ENCODE results near the gene ASIC4.

The ASIC4 gene

DNA sequence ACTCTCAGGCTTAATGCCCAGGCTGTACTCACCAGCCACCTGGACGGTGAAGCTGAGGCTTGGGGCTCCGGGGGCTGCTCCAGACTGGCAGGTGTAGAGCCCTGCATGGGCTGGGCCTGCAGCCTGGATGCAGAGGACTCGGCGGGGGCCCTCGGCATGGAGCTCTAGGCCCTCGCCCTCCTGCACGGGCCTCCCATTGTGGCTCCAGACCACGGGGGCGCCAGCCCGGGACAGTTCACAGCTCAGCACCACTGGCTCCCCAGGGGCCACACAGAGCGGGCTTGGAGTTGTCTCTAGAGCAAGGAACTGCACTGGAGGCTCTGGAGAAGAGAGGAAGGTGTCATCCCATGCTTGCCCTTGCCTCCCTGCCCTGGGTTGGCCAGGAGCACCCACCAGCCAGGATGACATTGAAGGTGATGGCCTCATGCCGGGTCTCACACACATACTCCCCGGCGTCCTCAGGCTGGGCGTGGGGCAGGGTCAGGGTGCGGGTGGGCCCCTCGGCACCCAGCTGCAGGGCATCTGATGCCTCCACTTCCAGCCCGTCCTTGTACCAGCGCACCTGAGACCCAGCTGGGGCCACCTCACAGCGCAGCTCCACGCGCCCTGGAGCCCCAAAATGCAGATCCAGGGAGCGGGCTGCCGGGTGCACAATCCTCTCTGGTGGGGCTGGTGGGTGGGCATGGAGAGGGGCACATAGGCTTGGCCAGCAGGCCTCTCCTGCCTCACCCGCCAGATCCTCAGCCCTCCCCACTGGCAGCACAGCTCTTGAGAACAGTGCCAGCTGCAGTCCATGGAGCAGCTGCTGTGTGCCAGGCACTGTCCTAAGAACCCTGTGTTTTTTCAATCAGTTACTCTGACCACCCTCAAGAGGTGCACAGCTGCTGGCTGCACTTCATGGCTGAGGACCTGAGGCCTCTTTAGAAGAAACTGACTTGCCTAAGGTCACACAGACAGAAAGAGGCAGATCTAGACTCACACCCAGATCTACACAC, 43.8 kb downstream of the ASIC4 start:
- TF ChIP-seq, protein P1, sequence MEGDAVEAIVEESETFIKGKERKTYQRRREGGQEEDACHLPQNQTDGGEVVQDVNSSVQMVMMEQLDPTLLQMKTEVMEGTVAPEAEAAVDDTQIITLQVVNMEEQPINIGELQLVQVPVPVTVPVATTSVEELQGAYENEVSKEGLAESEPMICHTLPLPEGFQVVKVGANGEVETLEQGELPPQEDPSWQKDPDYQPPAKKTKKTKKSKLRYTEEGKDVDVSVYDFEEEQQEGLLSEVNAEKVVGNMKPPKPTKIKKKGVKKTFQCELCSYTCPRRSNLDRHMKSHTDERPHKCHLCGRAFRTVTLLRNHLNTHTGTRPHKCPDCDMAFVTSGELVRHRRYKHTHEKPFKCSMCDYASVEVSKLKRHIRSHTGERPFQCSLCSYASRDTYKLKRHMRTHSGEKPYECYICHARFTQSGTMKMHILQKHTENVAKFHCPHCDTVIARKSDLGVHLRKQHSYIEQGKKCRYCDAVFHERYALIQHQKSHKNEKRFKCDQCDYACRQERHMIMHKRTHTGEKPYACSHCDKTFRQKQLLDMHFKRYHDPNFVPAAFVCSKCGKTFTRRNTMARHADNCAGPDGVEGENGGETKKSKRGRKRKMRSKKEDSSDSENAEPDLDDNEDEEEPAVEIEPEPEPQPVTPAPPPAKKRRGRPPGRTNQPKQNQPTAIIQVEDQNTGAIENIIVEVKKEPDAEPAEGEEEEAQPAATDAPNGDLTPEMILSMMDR (IDR thresholded peaks at IDR 0.05; ENCODE audit: low read depth, low read length): no peak
- no peak overlapping the region for H3K4me3 ChIP-seq (replicated peaks in 1 of 2; ENCODE audit: low read depth in 2 of 2, low read length in 2 of 2)
- no peak for DNase-seq (ENCODE audit: low read depth in 2 of 2)

DNA sequence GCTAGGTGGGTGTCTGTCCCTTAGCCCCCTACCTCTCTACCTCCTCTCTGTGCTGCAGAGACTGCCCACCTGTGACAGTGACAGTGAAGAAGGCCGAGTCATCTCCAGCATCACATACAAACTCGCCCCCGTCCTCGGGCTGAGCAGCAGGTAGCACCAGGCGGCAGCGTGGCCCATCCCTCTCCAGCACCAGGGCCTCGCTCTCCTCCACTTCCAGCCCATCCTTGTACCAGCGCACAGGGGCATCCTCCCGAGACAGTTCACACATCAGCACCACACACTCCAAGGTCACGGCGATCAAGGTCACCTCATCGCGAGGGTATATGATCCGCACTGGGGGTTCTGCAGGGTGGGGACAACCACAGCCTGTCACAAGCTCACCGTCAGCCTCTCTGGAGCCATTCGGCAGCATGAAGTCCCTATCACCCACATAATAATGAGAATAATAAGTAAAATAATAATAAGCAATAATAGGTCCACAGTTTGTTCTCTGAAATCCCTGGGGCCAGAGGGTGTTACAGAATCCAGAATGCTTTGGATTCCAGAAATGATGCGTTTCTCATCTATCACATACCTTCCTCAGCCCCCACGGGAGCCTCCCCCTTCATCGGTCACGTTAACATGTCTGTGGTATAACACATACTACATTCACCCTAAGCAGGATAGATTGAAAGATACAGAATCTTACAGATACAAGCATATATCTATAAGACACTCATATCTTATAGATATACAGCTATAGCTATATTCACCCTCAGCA, 45.1 kb downstream of the ASIC4 start:
- peak in 1 of 2 donors; percentile 32 for DNase-seq (ENCODE audit: low read depth in 2 of 2)
- TF ChIP-seq, protein P1 (IDR thresholded peaks at IDR 0.05; ENCODE audit: low read depth, low read length): no peak
- H3K4me3 ChIP-seq (replicated peaks in 1 of 2; ENCODE audit: low read depth in 2 of 2, low read length in 2 of 2): no peak overlapping the region

DNA sequence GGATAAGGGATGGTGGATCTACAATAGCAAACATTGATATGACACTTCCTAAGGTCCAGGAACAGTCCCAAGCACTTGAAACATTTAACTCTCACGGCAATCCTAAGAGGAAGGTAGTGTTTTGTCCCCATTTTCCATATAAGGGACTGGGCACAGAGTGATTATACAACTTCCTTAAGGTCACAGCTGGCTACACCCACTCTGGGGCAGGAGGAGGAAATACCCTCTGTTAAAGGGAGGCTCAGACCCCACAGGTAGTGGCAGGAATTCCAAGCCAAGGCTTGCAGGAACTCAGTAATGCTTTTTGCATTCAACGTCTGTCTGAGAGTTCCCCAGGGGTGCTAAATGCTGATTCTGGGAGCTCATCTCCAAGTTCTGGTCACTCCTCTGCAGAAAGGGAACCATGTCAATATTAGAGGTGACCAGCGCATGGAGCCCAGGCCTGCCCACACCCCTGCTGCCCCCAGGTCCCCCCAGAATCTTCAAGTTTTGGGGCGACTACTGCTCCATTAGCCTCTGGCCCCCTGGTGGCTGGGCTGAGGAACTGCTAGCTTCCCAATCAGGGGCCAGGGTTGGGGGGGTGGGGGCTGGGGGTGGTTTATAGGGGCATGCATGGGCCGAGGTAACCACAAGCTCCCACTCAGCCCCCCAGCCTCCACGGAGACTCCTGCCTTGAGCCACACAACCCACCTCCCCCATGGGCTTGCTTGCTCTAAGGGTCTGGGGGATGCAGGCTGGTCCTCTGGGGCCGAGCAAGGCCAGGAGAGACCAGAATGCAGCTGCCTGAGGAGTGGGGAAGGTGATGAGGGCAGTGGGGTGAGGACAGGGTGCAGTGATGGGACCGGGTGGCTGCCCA, 46.0 kb downstream of the ASIC4 start:
- peak in 1 of 2 donors; percentile 6 for DNase-seq (ENCODE audit: low read depth in 2 of 2)
- TF ChIP-seq, protein P1 (IDR thresholded peaks at IDR 0.05; ENCODE audit: low read depth, low read length): peak; percentile 74

DNA sequence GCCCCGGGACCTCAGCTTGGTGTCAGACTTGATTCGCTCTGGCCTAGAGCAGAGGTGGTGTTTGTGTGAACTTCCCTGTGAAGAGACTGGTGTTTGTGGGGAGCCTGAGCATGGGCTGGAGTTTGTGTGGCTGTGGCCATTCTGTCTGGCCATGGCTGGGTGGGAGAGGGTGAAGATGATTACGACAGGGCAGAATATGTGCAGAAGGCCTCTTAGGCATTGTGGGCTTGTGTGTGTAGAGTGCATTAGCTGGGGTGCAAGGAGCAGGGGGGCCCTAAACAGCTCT, 46.6 kb downstream of the ASIC4 start:
- no peak overlapping the region for H3K4me3 ChIP-seq (replicated peaks in 1 of 2; ENCODE audit: low read depth in 2 of 2, low read length in 2 of 2)
- TF ChIP-seq, protein P1 (IDR thresholded peaks at IDR 0.05; ENCODE audit: low read depth, low read length): no peak
- no peak for DNase-seq (ENCODE audit: low read depth in 2 of 2)

More for the DNA sequence above, 46.0 kb downstream of the ASIC4 start:
- H3K4me3 ChIP-seq (replicated peaks in 1 of 2; ENCODE audit: low read depth in 2 of 2, low read length in 2 of 2): no peak overlapping the region

DNA sequence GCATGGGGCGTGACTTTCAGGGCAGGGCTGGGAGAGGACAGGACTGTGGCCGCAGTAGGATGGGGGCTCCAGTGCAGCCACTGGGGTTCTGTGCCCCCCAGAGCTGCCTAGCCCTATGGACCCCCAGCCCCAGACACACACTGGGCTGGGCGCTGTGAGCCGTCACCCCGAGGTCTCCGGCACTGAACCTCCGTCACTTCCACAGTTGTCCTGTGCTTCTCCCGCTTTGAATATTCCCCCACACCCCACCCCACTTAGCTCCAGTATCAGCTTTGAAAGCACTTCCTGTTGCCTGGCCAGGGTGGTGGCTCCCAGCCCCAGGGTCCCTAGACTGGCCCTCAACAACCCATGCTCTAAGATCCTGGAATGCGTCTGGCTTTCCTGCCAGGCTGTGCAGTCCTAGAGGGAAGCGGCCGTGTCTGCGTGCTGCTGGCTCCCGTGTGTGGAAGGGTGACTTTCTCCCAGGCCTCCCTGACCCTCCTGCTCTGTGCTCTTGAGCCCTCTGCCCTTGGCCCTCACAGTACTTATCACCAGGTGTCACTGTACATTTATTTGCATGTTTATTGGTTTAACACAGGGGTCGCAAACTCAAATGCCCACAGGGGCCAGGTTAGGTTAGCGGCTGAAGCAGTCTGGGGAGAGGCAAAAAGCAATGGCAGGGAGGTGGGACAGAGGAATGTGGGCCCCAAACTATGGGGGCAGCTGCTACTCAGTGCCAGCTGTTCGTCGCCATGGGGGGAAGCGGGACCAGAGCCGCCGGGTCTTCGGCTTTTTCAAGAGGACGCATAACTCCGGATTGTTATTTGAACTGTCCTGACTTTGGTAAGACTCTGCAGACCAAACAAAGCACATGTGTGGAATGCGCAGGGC, 47.1 kb downstream of the ASIC4 start:
- H3K4me3 ChIP-seq (replicated peaks in 1 of 2; ENCODE audit: low read depth in 2 of 2, low read length in 2 of 2): no peak overlapping the region
- no peak for DNase-seq (ENCODE audit: low read depth in 2 of 2)
- TF ChIP-seq, protein P1 (IDR thresholded peaks at IDR 0.05; ENCODE audit: low read depth, low read length): no peak

Data from cardiac fibroblast (primary cell).